ENCODE results near the gene MSL2. TPM values are rescaled to one million over a fixed set of nuclear protein-coding genes. Genes with fewer than 3 reads are reported as not detected.
"Not testable (repeated sequence)": the region's sequence is repeated elsewhere in the genome, so short reads cannot be mapped to it uniquely, and the experiment has no call there.

MSL2 gene
- total RNA-seq, 2 experiments from 2014 or later, result 27.1 to 55.6 TPM

DNA sequence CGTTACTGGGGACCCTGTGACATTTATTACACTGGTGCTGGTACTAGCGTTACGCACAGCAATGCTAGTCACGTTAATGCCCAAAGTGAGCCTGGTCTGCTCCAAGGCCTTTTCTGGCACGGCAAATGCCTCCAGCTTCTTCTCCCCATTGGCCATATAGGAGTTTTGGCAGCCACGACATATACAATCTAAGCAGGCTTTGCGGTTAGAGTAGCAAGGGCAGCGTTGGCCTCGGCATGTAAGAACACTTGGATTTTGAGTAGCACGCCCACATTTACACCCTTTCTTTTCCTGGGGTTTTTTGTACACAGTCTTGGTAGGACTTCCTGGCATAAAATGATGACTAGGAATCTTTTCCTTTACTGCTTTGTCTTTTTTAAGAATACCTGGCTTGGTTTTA is 44.9 kb downstream of the MSL2 start:
- Histone ChIP-seq H3K4me1 (ENCODE audit: insufficient read depth, low read length, poor library complexity, severe bottlenecking) (peaks cover 6% of the 10 kb centered on the region), H3K4me3 (ENCODE audit: low read depth, low read length, poor library complexity, severe bottlenecking) (no peak overlapping the region), H4K20me1 (ENCODE audit: insufficient read depth, low read length) (peaks cover 58% of the 10 kb centered on the region), H3K79me2 (ENCODE audit: insufficient read depth, low read depth, low read length) (peaks cover 98% of the 10 kb centered on the region), H3K9me2 (ENCODE audit: insufficient read depth, low read length) (no peaks in the 10 kb centered on the region), H2AFZ (ENCODE audit: low read length) (no peak overlapping the region), H3K9me3 (ENCODE audit: low read length) (no peaks in the 10 kb centered on the region), H3K27ac (ENCODE audit: low read depth, low read length, poor library complexity, severe bottlenecking) (no peak overlapping the region), H3K4me2 (ENCODE audit: low read length) (no peak overlapping the region), H3K36me3 (ENCODE audit: insufficient read depth, low read length) (peaks cover 59% of the 10 kb centered on the region)
- no peak for TF ChIP-seq EZH2phosphoT487 (IDR thresholded peaks at IDR 0.05; ENCODE audit: borderline replicate concordance, low read depth, low read length)
- TF ChIP-seq, protein P1, sequence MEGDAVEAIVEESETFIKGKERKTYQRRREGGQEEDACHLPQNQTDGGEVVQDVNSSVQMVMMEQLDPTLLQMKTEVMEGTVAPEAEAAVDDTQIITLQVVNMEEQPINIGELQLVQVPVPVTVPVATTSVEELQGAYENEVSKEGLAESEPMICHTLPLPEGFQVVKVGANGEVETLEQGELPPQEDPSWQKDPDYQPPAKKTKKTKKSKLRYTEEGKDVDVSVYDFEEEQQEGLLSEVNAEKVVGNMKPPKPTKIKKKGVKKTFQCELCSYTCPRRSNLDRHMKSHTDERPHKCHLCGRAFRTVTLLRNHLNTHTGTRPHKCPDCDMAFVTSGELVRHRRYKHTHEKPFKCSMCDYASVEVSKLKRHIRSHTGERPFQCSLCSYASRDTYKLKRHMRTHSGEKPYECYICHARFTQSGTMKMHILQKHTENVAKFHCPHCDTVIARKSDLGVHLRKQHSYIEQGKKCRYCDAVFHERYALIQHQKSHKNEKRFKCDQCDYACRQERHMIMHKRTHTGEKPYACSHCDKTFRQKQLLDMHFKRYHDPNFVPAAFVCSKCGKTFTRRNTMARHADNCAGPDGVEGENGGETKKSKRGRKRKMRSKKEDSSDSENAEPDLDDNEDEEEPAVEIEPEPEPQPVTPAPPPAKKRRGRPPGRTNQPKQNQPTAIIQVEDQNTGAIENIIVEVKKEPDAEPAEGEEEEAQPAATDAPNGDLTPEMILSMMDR (conservative IDR thresholded peaks at IDR 0.05; ENCODE audit: low read length), result no peak
- intact Hi-C loops (cut with micrococcal nuclease; ENCODE audit: unreplicated experiment), result no loop called here
- no TSS peak for BruUV-seq (replicated peaks)
- ChIA-PET CTCF (ENCODE audit: unreplicated experiment) (no interaction called here), POLR2A (interaction anchor here (0.7 to 1.1 kb wide), 2 partner anchors 30 to 37 kb away, joined by 3 read pairs; no protein-coding TSS in a partner anchor)
- DNase-seq (ENCODE audit: low spot score), result no peak

DNA sequence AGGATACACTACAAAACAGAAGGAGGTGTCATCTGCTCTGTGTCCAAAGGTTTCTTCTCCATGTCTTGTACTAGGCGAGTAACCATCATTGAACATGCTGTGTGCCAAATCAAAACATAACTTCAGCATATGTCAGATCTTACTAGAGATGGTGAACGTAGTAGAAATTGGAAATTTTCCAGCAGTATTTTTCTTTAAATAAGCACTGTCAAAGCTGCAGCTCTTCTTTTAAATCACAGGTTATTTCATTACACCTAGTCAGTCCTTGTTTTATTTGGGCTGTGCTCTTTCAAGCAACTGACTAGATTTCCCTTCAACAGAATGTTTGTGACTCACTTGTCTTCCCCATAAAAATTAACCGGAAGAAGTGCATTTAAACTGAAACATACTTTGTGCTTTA is 46.5 kb downstream of the MSL2 start:
- Histone ChIP-seq H3K27ac (ENCODE audit: low read depth, low read length, poor library complexity, severe bottlenecking) (no peak overlapping the region), H3K9me3 (ENCODE audit: low read length) (no peaks in the 10 kb centered on the region), H3K79me2 (ENCODE audit: insufficient read depth, low read depth, low read length) (peaks cover 82% of the 10 kb centered on the region), H4K20me1 (ENCODE audit: insufficient read depth, low read length) (peaks cover 53% of the 10 kb centered on the region), H3K4me3 (ENCODE audit: low read depth, low read length, poor library complexity, severe bottlenecking) (no peak overlapping the region), H3K4me1 (ENCODE audit: insufficient read depth, low read length, poor library complexity, severe bottlenecking) (peaks cover 6% of the 10 kb centered on the region), H3K9me2 (ENCODE audit: insufficient read depth, low read length) (no peaks in the 10 kb centered on the region), H3K4me2 (ENCODE audit: low read length) (no peak overlapping the region), H2AFZ (ENCODE audit: low read length) (no peak overlapping the region), H3K36me3 (ENCODE audit: insufficient read depth, low read length) (peaks cover 59% of the 10 kb centered on the region)
- ChIA-PET POLR2A (interaction anchor here (1.8 kb wide), 1 partner anchor 13 kb away, joined by 6 read pairs; no protein-coding TSS in a partner anchor), CTCF (ENCODE audit: unreplicated experiment) (no interaction called here)
- no peak for TF ChIP-seq EZH2phosphoT487 (IDR thresholded peaks at IDR 0.05; ENCODE audit: borderline replicate concordance, low read depth, low read length)
- TF ChIP-seq, protein P1 (conservative IDR thresholded peaks at IDR 0.05; ENCODE audit: low read length), result no peak
- BruUV-seq (replicated peaks), result TSS peak; percentile 38
- intact Hi-C loops (cut with micrococcal nuclease; ENCODE audit: unreplicated experiment), result no loop called here
- DNase-seq (ENCODE audit: low spot score), result no peak

DNA sequence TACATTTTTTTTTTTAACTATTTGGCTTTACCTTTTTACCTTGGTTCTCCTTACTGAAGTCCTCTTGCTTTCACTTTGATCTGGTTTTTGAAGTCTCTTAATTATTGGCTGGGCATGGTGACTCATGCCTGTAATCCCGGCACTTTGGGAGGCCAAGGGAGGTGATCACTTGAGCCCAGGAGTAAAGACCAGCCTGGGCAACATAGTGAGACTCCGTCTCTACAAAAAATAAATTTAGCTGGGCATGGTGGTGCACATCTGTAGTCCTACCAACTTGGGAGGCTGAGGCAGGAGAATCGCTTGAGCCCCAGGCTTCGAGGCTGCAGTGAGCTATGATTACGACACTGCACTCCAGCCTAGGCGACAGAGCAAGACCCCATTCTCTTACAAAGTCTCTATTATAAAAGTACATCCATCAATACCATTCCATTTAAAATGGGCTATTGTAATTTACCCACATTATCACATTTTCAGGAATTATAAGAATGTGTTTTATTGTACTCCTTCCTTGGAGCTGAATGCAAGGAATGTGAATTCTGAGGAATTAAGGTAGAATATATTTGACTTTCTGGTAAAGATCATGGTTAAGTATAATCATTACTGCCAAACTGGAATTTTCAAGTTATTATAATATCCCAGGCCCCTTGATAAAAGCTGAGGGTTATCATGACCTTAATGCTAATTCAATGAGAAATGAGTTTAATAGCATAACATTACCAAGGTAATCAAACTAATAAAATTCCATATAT is 49.0 kb downstream of the MSL2 start:
- no TSS peak for BruUV-seq (replicated peaks)
- POLR2A ChIA-PET, result interaction anchor here (0.5 to 1.3 kb wide), 6 partner anchors 9 to 227 kb away, joined by 3 to 12 read pairs (median 3); partner anchors contain the start of gene MSL2
- Histone ChIP-seq H3K4me3 (ENCODE audit: low read depth, low read length, poor library complexity, severe bottlenecking) (no peak overlapping the region), H3K27ac (ENCODE audit: low read depth, low read length, poor library complexity, severe bottlenecking) (no peak overlapping the region), H3K79me2 (ENCODE audit: insufficient read depth, low read depth, low read length) (peaks cover 57% of the 10 kb centered on the region), H3K4me1 (ENCODE audit: insufficient read depth, low read length, poor library complexity, severe bottlenecking) (peaks cover 6% of the 10 kb centered on the region), H3K36me3 (ENCODE audit: insufficient read depth, low read length) (peaks cover 50% of the 10 kb centered on the region), H3K9me3 (ENCODE audit: low read length) (no peaks in the 10 kb centered on the region), H3K9me2 (ENCODE audit: insufficient read depth, low read length) (no peaks in the 10 kb centered on the region), H3K4me2 (ENCODE audit: low read length) (no peak overlapping the region), H4K20me1 (ENCODE audit: insufficient read depth, low read length) (peaks cover 38% of the 10 kb centered on the region), H2AFZ (ENCODE audit: low read length) (no peak overlapping the region)
- CTCF ChIA-PET (ENCODE audit: unreplicated experiment), result no interaction called here
- intact Hi-C loops (cut with micrococcal nuclease; ENCODE audit: unreplicated experiment), result no loop called here
- DNase-seq (ENCODE audit: low spot score), result no peak
- TF ChIP-seq, protein P1 (conservative IDR thresholded peaks at IDR 0.05; ENCODE audit: low read length), result no peak
- no peak for TF ChIP-seq EZH2phosphoT487 (IDR thresholded peaks at IDR 0.05; ENCODE audit: borderline replicate concordance, low read depth, low read length)

DNA sequence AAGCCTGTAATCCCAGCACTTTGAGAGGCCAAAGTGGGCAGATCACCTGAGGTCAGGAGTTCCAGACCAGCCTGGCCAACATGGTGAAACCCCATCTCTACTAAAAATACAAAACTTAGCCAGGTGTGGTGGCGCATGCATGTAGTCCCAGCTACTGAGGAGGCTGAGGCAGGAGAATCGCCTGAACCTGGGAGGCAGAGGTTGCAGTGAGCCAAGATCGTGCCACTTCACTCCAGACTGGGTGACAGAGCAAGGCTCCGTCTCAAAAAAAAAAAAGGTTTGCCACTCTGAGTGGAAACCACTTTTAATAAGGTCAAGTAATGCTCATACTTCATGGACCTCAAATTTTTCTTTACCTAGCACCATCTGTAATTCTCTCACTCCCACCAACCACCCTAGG is 51.7 kb downstream of the MSL2 start:
- H3K9me2 ChIP-seq (ENCODE audit: insufficient read depth, low read length); H3K4me3 ChIP-seq (ENCODE audit: low read depth, low read length, poor library complexity, severe bottlenecking); H3K4me2 ChIP-seq (ENCODE audit: low read length); BruUV-seq (replicated peaks); H3K4me1 ChIP-seq (ENCODE audit: insufficient read depth, low read length, poor library complexity, severe bottlenecking); intact Hi-C loops (cut with micrococcal nuclease; ENCODE audit: unreplicated experiment); DNase-seq (ENCODE audit: low spot score); H3K27ac ChIP-seq (ENCODE audit: low read depth, low read length, poor library complexity, severe bottlenecking); H3K9me3 ChIP-seq (ENCODE audit: low read length); H2AFZ ChIP-seq (ENCODE audit: low read length); POLR2A ChIA-PET: not testable (repeated sequence)
- CTCF ChIA-PET (ENCODE audit: unreplicated experiment), result interaction anchor here (1.1 kb wide), 1 partner anchor 8 kb away, joined by 3 read pairs; no protein-coding TSS in a partner anchor
- Histone ChIP-seq H3K79me2 (ENCODE audit: insufficient read depth, low read depth, low read length) (peaks cover 29% of the 10 kb centered on the region), H3K36me3 (ENCODE audit: insufficient read depth, low read length) (peaks cover 23% of the 10 kb centered on the region), H4K20me1 (ENCODE audit: insufficient read depth, low read length) (peaks cover 20% of the 10 kb centered on the region; the same call in 1 of the 2 replicates)

Measured in OCI-LY7 (cell line).